Lung microvascular endothelial cell (primary cell): Measurements from ENCODE around the gene LMX1B. TPM values are rescaled to one million over a fixed set of nuclear protein-coding genes. Genes with fewer than 3 reads are reported as not detected.

Experiments
- DNase-seq, 2 donors: peaks; one replicate each; pipeline versions ENCODE4 v3.0.0 to v3.0.0-alpha.2; 2010; ENCODE audit warnings: low read depth in 2 of 2
- total RNA-seq: library from RNA; depleted of rRNA; stranded (reverse); fragments of >200 nt; gene quantifications from 2 replicates; pipeline ENCODE4 v1.2.1, GENCODE V29; 2014

LMX1B gene
- total RNA-seq, 1 donor from 2014 or later, result not detected

GRCh38 chr9:126743041-126743440 lies 129.3 kb downstream of the LMX1B start:
- no peak for DNase-seq

DNA sequence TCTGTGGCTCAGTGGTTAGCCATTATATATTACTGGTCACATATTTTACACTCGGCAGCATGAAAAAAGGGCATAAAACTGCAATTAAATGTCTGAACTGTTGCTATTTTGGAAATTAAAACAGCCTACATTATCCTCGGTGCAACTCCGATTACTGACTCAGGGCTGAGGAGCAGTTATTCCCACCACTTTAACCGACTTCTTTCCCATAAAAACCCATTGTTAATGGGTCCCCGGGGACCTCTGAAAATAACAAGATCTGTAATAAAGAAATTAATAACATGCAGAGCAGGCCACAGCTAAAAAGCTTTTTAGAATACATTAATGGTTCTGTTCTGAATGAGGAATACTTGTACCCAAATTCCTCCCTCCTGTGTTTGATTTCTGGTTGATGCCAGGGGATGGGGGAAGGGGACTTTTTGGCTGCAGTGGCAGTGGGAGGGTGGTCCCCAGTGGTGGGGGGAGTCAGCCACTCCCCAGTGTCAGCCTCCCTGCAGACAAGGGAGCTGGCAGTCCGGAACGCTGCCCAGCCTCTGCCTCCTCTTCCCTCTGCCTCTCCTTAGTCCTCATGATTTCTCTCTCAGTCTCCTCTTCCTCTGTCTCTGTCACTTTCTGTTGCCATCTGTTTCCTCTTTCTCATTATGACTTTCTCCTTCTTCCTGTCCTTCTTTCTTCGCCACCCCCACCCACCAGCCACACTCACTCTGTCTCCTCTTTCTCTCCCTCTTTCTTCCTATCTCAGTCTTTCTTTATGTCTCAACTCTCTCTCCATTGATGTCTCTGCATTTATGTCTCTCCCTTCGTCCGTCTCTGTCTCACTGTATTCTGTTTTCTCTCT lies 132.1 kb downstream of the LMX1B start:
- DNase-seq, result no peak

Other genes with a start within 250 kb of the LMX1B start
- 4.1 and 7.3 TPM in 2 replicates for gene ZBTB43, start 191.1 kb downstream of the LMX1B start, total RNA-seq
- 6.8 and 9.1 TPM in 2 replicates for gene ZBTB34, start 246.7 kb downstream of the LMX1B start, total RNA-seq